Activated CD8-positive, alpha-beta memory T cell treated with anti-CD3 and anti-CD28 coated beads, Interleukin-2, amount 50 U/mL, for 4 hours (primary cell): ENCODE results near the gene RAPGEF4.
"Not testable (repeated sequence)": the region's sequence is repeated elsewhere in the genome, so short reads cannot be mapped to it uniquely, and the experiment has no call there.

ENCODE experiments used
- DNase-seq: peaks from one replicate; pipeline ENCODE4 v3.0.0-alpha.2; 2020

RAPGEF4 gene

DNA sequence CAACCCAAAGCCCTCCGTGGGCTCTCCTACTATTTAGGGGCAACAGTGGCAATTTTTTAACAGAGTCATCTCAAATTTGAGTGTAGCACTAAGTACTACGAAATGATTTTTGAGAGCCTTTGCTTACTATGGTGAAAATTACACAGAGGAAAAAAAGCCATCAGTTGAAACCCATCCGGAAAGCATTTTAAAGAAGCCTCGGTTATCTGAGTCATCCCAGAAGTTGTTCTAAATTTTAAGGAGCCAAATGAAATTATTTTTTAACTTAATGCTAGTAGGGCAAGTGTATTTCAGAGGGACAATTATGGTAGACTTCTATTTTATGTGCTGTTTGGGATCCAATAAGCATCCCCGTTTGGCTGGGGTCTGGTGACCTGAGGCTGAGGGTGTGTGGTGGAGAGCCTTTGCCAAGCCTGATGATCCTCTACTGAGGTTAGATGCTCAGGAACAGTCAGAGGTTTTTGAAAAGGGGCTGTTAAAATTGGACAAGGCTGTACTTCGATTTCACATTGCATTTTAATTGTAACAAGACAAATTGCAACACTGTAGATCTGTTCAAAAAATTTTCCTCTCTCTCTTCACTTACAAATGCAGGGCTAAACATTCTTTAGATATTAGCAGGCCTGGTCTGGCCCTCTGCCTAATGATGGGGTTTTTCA is 47.0 kb downstream of the RAPGEF4 start:
- no peak for DNase-seq

- DNase-seq: no peak
Measured at GRCh38 chr2:172783165-172783898, 47.7 kb downstream of the RAPGEF4 start.

DNA sequence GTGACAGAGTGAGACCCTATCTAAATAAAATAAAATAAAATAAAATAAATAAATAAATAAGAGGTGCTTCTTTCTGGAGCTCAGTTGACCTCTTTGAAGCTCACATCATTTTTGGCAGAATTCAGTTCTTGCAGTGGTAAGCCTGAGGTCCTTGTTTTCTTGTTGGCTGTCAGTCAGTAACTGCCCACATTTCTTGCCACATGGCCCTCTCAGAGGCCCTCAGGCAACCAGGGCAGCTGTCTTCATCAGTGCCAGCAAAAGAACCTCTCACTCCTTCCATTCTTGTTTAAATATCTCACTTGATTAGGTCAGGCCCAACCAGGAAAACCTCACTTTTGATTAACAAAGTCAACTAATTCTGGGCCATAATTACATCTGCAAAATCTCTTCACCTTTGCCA is 53.2 kb downstream of the RAPGEF4 start:
- no peak for DNase-seq

DNA sequence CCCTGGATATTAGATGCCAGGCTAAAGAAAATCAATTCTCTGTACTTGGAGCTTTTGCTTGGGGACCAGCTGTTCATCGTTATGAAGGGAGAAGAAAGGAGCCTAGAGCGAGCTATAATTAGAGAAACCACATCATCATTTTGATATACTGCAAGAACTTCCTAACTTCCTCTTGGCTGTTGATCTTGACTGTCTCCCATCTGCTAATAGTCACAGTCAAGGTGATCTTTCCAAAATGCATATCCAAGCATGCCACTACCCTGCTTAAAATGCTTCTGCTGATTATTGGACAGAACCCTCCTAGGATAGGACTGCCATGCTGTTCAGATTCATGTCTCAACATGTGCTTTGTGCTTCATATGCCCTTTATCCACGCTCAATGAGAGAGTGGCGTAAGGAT is 54.8 kb downstream of the RAPGEF4 start:
- no peak for DNase-seq

DNA sequence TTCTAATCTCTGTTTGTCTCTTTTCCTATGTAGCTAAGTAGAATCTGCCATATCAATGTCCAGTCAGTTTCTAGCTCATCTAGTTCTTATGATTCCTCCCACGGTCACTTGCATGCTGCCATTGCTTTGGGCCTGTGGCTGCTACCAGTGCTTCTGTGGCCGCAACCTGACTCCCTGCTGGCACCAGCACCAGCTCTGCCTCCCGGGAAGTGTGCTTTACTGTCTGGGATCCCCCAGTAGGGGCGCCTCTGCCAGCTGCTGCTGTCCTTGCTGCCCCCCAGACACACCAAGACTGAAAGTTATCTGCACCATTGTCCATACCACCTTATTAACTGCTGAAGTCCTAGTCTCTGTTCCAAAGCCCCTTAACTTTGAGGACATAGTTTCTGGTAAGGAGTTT is 56.3 kb downstream of the RAPGEF4 start:
- no peak for DNase-seq

DNA sequence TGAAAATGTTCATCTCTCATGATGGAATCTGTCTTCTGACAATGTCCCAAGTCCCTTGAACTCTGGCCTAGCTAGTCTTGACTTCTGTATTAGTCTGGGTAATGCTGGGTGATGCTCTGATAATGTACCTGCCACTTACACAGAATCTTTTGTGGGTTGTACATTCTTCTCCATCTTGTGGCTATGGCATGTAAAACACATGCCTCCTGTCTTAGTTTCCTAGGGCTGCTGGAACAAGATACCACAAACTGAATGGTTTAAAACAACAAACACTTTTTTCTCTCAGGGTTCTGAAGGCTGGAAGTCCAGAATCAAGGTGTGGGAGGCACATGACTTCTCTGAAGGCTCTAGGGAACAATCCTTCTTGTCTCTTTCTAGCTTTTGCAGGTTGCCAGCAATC is 57.1 kb downstream of the RAPGEF4 start:
- no peak for DNase-seq

DNA sequence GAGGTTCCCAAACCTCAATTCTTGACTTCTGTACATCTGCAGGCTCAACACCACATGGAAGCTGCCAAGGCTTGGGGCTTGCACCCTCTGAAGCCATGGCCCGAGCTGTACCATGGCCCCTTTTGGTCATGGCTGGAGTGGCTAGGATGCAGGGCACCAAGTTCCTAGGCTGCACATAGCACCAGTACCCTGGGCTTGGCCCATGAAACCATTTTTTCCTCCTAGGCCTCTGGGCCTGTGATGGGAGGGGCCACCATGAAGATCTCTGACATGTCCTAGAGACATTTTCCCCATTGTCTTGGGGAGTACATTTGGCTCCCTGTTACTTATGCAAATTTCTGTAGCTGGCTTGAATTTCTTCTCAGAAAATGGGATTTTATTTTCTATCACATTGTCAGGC is 67.7 kb downstream of the RAPGEF4 start:
- DNase-seq: not testable (repeated sequence)

DNA sequence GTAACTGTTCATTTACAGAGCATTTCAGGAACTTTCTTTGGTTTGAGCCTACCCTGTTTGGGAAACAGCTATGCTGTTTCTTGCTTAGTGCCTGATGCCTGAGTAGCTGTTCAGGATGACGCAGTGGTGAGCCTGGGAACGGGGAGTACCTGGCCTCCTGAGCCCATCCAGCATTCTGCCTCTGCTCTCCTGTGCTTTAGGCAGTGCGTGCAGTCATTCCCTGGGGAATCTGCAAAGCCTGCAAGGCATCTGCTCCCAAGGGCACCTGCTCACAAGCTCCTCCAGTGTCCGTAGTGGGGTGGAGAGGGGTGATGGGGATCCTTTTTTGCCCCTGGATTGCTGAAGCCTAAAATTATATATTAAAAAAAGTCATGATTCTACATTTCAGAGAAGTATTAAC is 68.8 kb downstream of the RAPGEF4 start:
- DNase-seq: no peak

DNA sequence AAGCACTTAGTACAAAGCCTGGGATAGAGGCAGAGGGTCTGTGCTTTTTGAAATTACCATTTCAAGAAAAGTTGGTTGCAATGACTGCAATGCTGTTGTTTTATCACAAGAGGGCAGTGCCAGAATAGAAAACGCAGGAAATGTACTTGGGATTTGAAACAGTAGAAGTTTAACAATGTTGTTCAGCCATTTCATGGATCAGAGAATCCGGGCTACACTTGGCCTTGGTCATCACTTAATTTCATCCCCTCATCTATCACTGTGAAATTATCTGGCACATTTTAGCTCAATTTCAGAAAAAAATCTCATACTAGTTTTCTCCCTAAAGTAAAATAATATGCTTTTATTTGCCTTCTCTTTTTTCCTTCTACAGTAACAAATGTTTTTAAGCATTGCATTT is 70.8 kb downstream of the RAPGEF4 start:
- no peak for DNase-seq

GRCh38 chr2:172806996-172807395 is 71.4 kb downstream of the RAPGEF4 start:
- no peak for DNase-seq

GRCh38 chr2:172808156-172808555 is 72.5 kb downstream of the RAPGEF4 start:
- DNase-seq: no peak

- DNase-seq: no peak
Measured at GRCh38 chr2:172811027-172811426, 75.4 kb downstream of the RAPGEF4 start.

- DNase-seq: no peak
Measured at GRCh38 chr2:172812158-172812744, 76.6 kb downstream of the RAPGEF4 start.

- DNase-seq: no peak
Measured at GRCh38 chr2:172813314-172813888, 77.8 kb downstream of the RAPGEF4 start.

DNA sequence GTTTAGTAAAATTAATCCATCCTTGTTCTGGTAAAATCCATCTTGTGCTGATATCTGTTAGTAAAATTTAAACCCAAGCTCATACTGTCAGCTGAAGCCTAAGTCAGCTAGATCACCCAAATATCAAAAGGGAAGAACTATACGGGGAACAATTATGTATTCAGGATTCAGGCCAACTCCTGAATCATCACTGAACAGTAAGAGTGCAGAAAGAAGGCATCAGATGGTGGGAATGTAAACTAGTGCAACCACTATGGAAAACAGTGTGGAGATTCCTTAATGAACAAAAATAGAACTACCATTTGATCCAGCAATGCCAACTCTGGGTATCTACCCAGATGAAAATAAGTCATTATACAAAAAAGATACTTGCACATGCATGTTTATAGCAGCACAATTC is 81.8 kb downstream of the RAPGEF4 start:
- no peak for DNase-seq

DNA sequence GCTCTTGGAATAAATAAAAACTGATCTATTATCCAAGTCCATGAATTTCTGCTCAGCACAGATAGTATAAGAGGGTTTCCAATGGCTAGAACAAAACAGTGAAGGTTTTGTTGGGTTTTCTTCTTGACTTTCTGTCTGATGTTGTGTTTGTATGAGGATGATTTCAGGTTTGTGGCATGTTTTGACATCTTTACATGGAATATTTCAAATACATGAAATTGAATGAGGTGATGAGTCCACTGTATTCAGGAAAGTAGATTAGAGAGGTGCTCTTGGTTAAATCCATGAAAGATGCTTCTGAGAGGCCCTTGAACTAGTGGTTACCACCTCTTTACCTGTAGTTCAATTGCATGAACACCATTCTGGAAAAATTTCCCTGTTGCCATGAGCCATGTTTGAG is 84.3 kb downstream of the RAPGEF4 start:
- DNase-seq: no peak

GRCh38 chr2:172821370-172822338 is 86.0 kb downstream of the RAPGEF4 start:
- no peak for DNase-seq

- no peak for DNase-seq
Measured at GRCh38 chr2:172822585-172822984, 86.9 kb downstream of the RAPGEF4 start.

GRCh38 chr2:172823261-172823850 is 87.7 kb downstream of the RAPGEF4 start:
- DNase-seq: no peak

DNA sequence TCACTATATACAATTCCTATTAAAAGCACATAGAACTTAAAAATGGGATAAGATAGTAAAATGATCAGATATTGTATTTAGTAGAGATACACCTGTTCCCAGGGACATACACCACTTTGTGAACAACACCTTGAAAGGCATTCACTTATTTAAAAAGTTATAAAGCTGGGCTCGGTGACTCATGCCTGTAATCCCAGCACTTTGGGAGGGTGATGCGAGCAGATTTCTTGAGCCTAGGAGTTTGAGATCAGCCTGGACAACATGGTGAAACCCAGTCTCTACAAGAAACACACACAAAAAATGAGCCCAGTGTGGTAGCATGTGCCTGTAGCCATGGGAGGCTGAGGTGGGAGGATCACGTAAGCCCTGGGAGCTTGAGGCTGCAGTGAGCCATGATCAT is 90.9 kb downstream of the RAPGEF4 start:
- no peak for DNase-seq

- DNase-seq: no peak
Measured at GRCh38 chr2:172829229-172829628, 93.6 kb downstream of the RAPGEF4 start.

GRCh38 chr2:172830482-172830881 is 94.8 kb downstream of the RAPGEF4 start:
- DNase-seq: no peak
